ENCODE measurements around the gene MGAT3. TPM values are rescaled to one million over a fixed set of nuclear protein-coding genes. Genes with fewer than 3 reads are reported as not detected.

The MGAT3 gene
- total RNA-seq, 4 donors from 2014 or later, result 0.55 to 1.0 (median 0.59) TPM

DNA sequence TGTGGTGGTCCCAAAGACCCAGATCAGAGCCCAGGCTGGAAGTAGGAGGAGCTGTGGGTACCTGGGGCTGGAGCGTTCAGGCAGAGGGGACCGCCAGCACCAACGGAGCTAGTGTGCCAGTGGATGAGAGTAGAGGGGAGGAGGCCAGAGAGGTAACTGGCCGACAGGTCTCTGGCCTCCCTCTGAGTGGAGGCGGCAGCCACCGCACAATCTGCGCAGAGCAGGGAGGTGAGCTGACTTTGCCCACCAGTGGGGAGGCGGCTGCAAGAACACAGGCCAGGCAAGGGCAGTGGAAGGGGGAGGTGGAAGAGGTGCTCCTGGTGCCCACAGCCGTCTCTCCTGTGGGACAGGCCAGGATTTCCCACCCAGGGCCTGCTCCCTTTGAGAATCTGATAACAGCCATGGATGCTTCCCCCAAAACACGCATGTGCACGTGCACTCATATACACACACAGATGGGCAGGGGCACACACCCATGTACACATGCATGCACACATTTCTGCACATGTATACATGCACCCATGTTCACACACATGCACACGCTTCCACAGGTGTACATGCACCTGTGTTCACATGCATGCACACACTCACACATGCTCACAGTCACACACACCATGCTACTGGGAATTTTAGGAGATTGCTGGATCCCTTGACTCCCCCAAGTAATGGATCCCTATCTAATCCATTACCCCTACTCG lies 6.4 kb upstream of the MGAT3 start:
- no peak overlapping the region for H3K4me3 ChIP-seq
- no peaks in the 10 kb centered on the region for H3K27me3 ChIP-seq
- no peak for TF ChIP-seq POLR2A (IDR thresholded peaks at IDR 0.05)
- TF ChIP-seq CTCF (IDR thresholded peaks at IDR 0.05 in 4 of 5, conservative IDR thresholded peaks at IDR 0.05 in 1 of 5), result no peak
- no peaks in the 10 kb centered on the region for H3K4me1 ChIP-seq
- no peaks in the 10 kb centered on the region for H3K9me3 ChIP-seq
- in situ Hi-C loops (cut with MboI; ENCODE audit: low sequenced_read_pairs in 4 of 4) (no loop called here), intact Hi-C loops (cut with DNase I; ENCODE audit: low total_unique reads) (no loop called here)
- no peak overlapping the region for H3K27ac ChIP-seq
- no peaks in the 10 kb centered on the region for H3K36me3 ChIP-seq
- DNase-seq (no peak), ATAC-seq (no peak)

DNA sequence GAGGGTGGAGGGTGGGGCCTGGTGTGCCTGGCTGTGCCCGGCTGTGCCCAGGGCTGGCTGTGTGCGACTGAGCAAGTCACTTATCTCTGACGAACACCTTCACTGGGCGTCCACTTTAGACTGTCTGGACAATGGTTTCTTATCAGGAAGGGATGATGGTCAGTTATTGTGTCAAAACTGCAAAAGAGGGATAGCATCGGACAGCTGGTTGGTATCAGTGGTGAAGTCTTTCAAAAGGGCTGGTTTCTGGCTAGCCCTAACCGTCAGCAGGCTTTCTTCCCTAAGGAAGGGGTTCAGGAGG lies 4.1 kb upstream of the MGAT3 start:
- DNase-seq (no peak), ATAC-seq (no peak)
- TF ChIP-seq POLR2A (IDR thresholded peaks at IDR 0.05) (no peak), CTCF (IDR thresholded peaks at IDR 0.05 in 4 of 5, conservative IDR thresholded peaks at IDR 0.05 in 1 of 5) (no peak)
- Histone ChIP-seq H3K27ac (no peak overlapping the region), H3K27me3 (peaks cover under 1 to 8% (median 6%) of the 10 kb centered on the region in 3 donors), H3K4me3 (no peak overlapping the region), H3K36me3 (no peaks in the 10 kb centered on the region), H3K4me1 (no peaks in the 10 kb centered on the region), H3K9me3 (no peaks in the 10 kb centered on the region)
- in situ Hi-C loops (cut with MboI; ENCODE audit: low sequenced_read_pairs in 4 of 4) (no loop called here), intact Hi-C loops (cut with DNase I; ENCODE audit: low total_unique reads) (no loop called here)

DNA sequence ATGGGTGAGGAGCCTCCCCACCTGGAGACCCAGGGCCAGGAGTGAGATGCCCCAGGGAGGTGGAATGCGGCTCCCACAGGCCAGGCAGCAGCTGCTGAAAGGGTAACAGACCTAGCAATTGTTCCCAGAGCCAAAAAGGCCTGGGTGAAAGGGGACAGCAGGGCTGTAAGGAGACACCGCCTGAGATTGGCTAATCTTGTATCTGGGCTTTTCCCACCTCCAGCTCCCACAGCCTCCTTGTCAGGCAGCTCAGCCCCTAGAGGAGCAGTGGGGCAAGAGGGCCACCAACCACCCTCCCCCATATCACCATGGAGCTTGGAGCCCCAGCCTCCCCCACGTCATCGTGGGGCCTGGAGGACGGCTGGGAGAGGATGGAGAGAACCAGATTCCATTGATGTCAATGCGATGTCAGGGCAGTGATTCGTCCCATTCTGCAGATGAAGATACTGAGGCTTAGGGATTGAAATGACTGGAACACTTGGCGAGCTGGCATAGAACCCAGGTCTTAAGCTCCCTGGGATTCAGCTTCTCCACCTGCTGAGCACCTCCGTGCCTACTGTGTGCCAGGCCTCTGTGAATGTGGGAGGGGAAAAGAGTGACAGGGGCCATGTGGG lies 2.9 kb upstream of the MGAT3 start:
- ATAC-seq, result peak in 1 of 2 donors; percentile 65
- intact Hi-C loops (cut with DNase I; ENCODE audit: low total_unique reads) (no loop called here), in situ Hi-C loops (cut with MboI; ENCODE audit: low sequenced_read_pairs in 4 of 4) (no loop called here)
- Histone ChIP-seq H3K4me3 (no peak overlapping the region), H3K9me3 (no peaks in the 10 kb centered on the region), H3K27ac (no peak overlapping the region), H3K4me1 (no peaks in the 10 kb centered on the region), H3K36me3 (no peaks in the 10 kb centered on the region), H3K27me3 (peaks cover 6 to 18% (median 10%) of the 10 kb centered on the region in 3 donors)
- no peak for TF ChIP-seq POLR2A (IDR thresholded peaks at IDR 0.05)
- no peak for TF ChIP-seq CTCF (IDR thresholded peaks at IDR 0.05 in 4 of 5, conservative IDR thresholded peaks at IDR 0.05 in 1 of 5)
- DNase-seq, result no peak

DNA sequence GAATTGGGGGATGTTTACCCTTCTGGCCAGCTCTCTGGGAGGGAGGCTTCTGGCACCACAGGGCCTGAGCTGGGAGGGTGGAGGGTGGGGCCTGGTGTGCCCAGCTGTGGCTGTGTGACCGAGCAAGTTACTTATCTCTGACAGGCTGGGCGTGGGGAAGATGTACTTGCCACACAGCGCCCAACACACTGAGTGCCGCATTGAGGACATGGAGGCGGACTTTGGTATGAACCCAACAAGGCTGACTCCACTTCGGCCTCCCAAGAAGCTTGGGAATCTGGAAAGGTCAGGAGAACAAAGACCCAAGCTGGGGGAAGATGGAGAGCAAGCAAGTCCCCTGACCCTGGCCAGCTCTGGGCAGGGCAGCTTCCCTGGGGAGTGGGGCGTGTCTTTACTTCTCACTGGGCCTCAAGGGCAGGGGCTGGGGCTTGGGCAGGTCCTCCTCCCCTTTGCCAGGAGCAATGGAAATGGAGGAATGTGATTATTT lies 2.4 kb upstream of the MGAT3 start:
- in situ Hi-C loops (cut with MboI; ENCODE audit: low sequenced_read_pairs in 4 of 4), result no loop called here
- H3K9me3 ChIP-seq, result no peaks in the 10 kb centered on the region
- H3K27ac ChIP-seq, result no peak overlapping the region
- intact Hi-C loops (cut with DNase I; ENCODE audit: low total_unique reads), result no loop called here
- no peak for ATAC-seq
- TF ChIP-seq CTCF (IDR thresholded peaks at IDR 0.05 in 4 of 5, conservative IDR thresholded peaks at IDR 0.05 in 1 of 5), result no peak
- no peak for TF ChIP-seq POLR2A (IDR thresholded peaks at IDR 0.05)
- DNase-seq, result no peak
- H3K4me1 ChIP-seq, result no peaks in the 10 kb centered on the region
- H3K27me3 ChIP-seq, result peaks cover 6 to 18% (median 10%) of the 10 kb centered on the region in 3 donors
- H3K4me3 ChIP-seq, result no peak overlapping the region
- H3K36me3 ChIP-seq, result no peaks in the 10 kb centered on the region

Data from gastrocnemius medialis (tissue), 4 donors.